NCI-H526 (cell line): ENCODE measurements around the gene KRTAP4-8.
A peak's percentile ranks its signal among the peaks of the same experiment; 100 is the strongest.
"Not testable (repeated sequence)": the region's sequence is repeated elsewhere in the genome, so short reads cannot be mapped to it uniquely, and the experiment has no call there.

Experiments used
- DNase-seq, 2 experiments: peaks; one replicate each; lab custom pipeline; 2025; lab: John Stamatoyannopoulos, UW

KRTAP4-8 gene

GRCh38 chr17:41098042-41098441 lies at the start of gene KRTAP4-8:
TSS of gene KRTAP4-8 (minus strand) at chr17:41098142. CDS start at chr17:41098084, 58 bp downstream.
- DNase-seq = no peak

- no peak for DNase-seq
Observed at GRCh38 chr17:41145261-41145660, 47.3 kb upstream of the KRTAP4-8 start.

- DNase-seq = no peak
Observed at GRCh38 chr17:41144846-41145245, 46.9 kb upstream of the KRTAP4-8 start.

- DNase-seq = no peak
Observed at GRCh38 chr17:41141361-41141760, 43.4 kb upstream of the KRTAP4-8 start.

GRCh38 chr17:41140360-41141131 lies 42.6 kb upstream of the KRTAP4-8 start, which contains the start of gene KRTAP4-6:
TSS of gene KRTAP4-6 (minus strand) at chr17:41140544. CDS start at chr17:41140487, 57 bp downstream.
- DNase-seq = no peak

- not testable (repeated sequence) for DNase-seq
Observed at GRCh38 chr17:41139865-41140264, 41.9 kb upstream of the KRTAP4-8 start.

- DNase-seq = no peak
Observed at GRCh38 chr17:41133880-41134735, 36.2 kb upstream of the KRTAP4-8 start.

- DNase-seq = no peak
Observed at GRCh38 chr17:41131979-41132378, 34.0 kb upstream of the KRTAP4-8 start.

- DNase-seq = no peak
Observed at GRCh38 chr17:41127371-41127770, 29.4 kb upstream of the KRTAP4-8 start.

GRCh38 chr17:41126412-41126811 lies 28.5 kb upstream of the KRTAP4-8 start:
- no peak for DNase-seq

- DNase-seq = no peak
Observed at GRCh38 chr17:41125064-41125463, 27.1 kb upstream of the KRTAP4-8 start.

GRCh38 chr17:41123991-41124371 lies 26.0 kb upstream of the KRTAP4-8 start, which contains the start of gene KRTAP4-12:
TSS of gene KRTAP4-12 (minus strand) at chr17:41124182. CDS start at chr17:41124122, 60 bp downstream.
- DNase-seq = not testable (repeated sequence)

- DNase-seq = not testable (repeated sequence)
Observed at GRCh38 chr17:41123292-41123990, 25.5 kb upstream of the KRTAP4-8 start.

- no peak for DNase-seq
Observed at GRCh38 chr17:41121742-41122141, 23.8 kb upstream of the KRTAP4-8 start.

- DNase-seq = not testable (repeated sequence)
Observed at GRCh38 chr17:41119696-41120690, 22.1 kb upstream of the KRTAP4-8 start.

- no peak for DNase-seq
Observed at GRCh38 chr17:41118721-41119120, 20.8 kb upstream of the KRTAP4-8 start.

GRCh38 chr17:41117846-41118386 lies 20.0 kb upstream of the KRTAP4-8 start, which contains the start of gene KRTAP4-11:
TSS of gene KRTAP4-11 (minus strand) at chr17:41118373. CDS start at chr17:41118315, 58 bp downstream.
- not testable (repeated sequence) for DNase-seq

- DNase-seq = peak; percentile 10 to 23
Observed at GRCh38 chr17:41116297-41116696, 18.4 kb upstream of the KRTAP4-8 start.

GRCh38 chr17:41111151-41111885 lies 13.4 kb upstream of the KRTAP4-8 start:
- no peak for DNase-seq
